Mononuclear cell (primary cell): Measurements from ENCODE around the gene WWOX. TPM values are rescaled to one million over a fixed set of nuclear protein-coding genes. Genes with fewer than 3 reads are reported as not detected.

ENCODE experiments used
- H3K27me3 ChIP-seq: 2 replicates; pipeline ENCODE4 v1.6.0; 2011; ENCODE audit warnings: low read length, control low read depth; ENCODE audit not compliant: insufficient read depth
- H3K4me1 ChIP-seq: 2 replicates; pipeline ENCODE4 v1.5.1; 2011; ENCODE audit warnings: mild to moderate bottlenecking, low read length, control low read depth; ENCODE audit not compliant: insufficient read depth
- H3K4me3 ChIP-seq: 2 replicates; pipeline ENCODE4 v1.5.1; 2011; ENCODE audit warnings: mild to moderate bottlenecking, low read length, moderate library complexity
- H3K9me3 ChIP-seq: 2 replicates; pipeline ENCODE4 v1.5.1; 2011; ENCODE audit warnings: low read depth, mild to moderate bottlenecking, control low read depth, low read length
- total RNA-seq: library from RNA; depleted of rRNA; stranded (reverse); fragments of >200 nt; gene quantifications from one replicate; pipeline ENCODE4 v1.2.3, GENCODE V29; 2012

Gene WWOX
- total RNA-seq, 1 donor, result 22.7 TPM

- Histone ChIP-seq H3K9me3 (no peaks in the 10 kb centered on the region), H3K4me1 (no peaks in the 10 kb centered on the region), H3K4me3 (no peak overlapping the region)
These were observed 962.9 kb downstream of the WWOX start for GRCh38 chr16:79062336-79062735.

GRCh38 chr16:79062821-79063220 is 963.4 kb downstream of the WWOX start:
- Histone ChIP-seq H3K9me3 (no peaks in the 10 kb centered on the region), H3K4me3 (no peak overlapping the region), H3K4me1 (no peaks in the 10 kb centered on the region), H3K27me3 (no peaks in the 10 kb centered on the region)

More at GRCh38 chr16:79062336-79062735, 962.9 kb downstream of the WWOX start:
- no peaks in the 10 kb centered on the region for H3K27me3 ChIP-seq

GRCh38 chr16:79064256-79064972 is 965.0 kb downstream of the WWOX start:
- Histone ChIP-seq H3K9me3 (no peaks in the 10 kb centered on the region), H3K27me3 (no peaks in the 10 kb centered on the region), H3K4me1 (no peaks in the 10 kb centered on the region), H3K4me3 (no peak overlapping the region)

- H3K4me1 ChIP-seq, result no peaks in the 10 kb centered on the region
- H3K9me3 ChIP-seq, result no peaks in the 10 kb centered on the region
- H3K27me3 ChIP-seq, result no peaks in the 10 kb centered on the region
- H3K4me3 ChIP-seq, result no peak overlapping the region
These were observed 967.1 kb downstream of the WWOX start for GRCh38 chr16:79066561-79066960.

- H3K4me3 ChIP-seq, result no peak overlapping the region
- no peaks in the 10 kb centered on the region for H3K27me3 ChIP-seq
- no peaks in the 10 kb centered on the region for H3K4me1 ChIP-seq
- no peaks in the 10 kb centered on the region for H3K9me3 ChIP-seq
These were observed 968.1 kb downstream of the WWOX start for GRCh38 chr16:79067600-79067999.

GRCh38 chr16:79069121-79069520 is 969.7 kb downstream of the WWOX start:
- H3K4me1 ChIP-seq, result peaks cover 3% of the 10 kb centered on the region
- H3K4me3 ChIP-seq, result no peak overlapping the region
- H3K9me3 ChIP-seq, result no peaks in the 10 kb centered on the region
- H3K27me3 ChIP-seq, result no peaks in the 10 kb centered on the region

GRCh38 chr16:79069633-79070032 is 970.2 kb downstream of the WWOX start:
- Histone ChIP-seq H3K27me3 (no peaks in the 10 kb centered on the region), H3K9me3 (no peaks in the 10 kb centered on the region), H3K4me3 (no peak overlapping the region), H3K4me1 (peaks cover 6% of the 10 kb centered on the region)

- Histone ChIP-seq H3K4me1 (peaks cover 6% of the 10 kb centered on the region), H3K27me3 (peaks cover 3% of the 10 kb centered on the region), H3K4me3 (no peak overlapping the region)
These were observed 972.0 kb downstream of the WWOX start for GRCh38 chr16:79071424-79071823.

GRCh38 chr16:79072517-79072916 is 973.1 kb downstream of the WWOX start:
- peaks cover 6% of the 10 kb centered on the region for H3K4me1 ChIP-seq
- no peak overlapping the region for H3K4me3 ChIP-seq
- H3K27me3 ChIP-seq, result peaks cover 3% of the 10 kb centered on the region
- H3K9me3 ChIP-seq, result no peaks in the 10 kb centered on the region

More at GRCh38 chr16:79071424-79071823, 972.0 kb downstream of the WWOX start:
- no peaks in the 10 kb centered on the region for H3K9me3 ChIP-seq

GRCh38 chr16:79073566-79073965 is 974.1 kb downstream of the WWOX start:
- peaks cover 3% of the 10 kb centered on the region for H3K27me3 ChIP-seq
- peaks cover 6% of the 10 kb centered on the region for H3K4me1 ChIP-seq
- no peaks in the 10 kb centered on the region for H3K9me3 ChIP-seq
- H3K4me3 ChIP-seq, result no peak overlapping the region

- Histone ChIP-seq H3K27me3 (peaks cover 3% of the 10 kb centered on the region), H3K4me3 (no peak overlapping the region), H3K9me3 (no peaks in the 10 kb centered on the region), H3K4me1 (peaks cover 6% of the 10 kb centered on the region)
These were observed 975.1 kb downstream of the WWOX start for GRCh38 chr16:79074541-79074940.

- no peak overlapping the region for H3K4me3 ChIP-seq
- peaks cover 6% of the 10 kb centered on the region for H3K4me1 ChIP-seq
- H3K27me3 ChIP-seq, result peaks cover 3% of the 10 kb centered on the region
- no peaks in the 10 kb centered on the region for H3K9me3 ChIP-seq
These were observed 975.5 kb downstream of the WWOX start for GRCh38 chr16:79074951-79075350.

GRCh38 chr16:79076047-79076767 is 976.8 kb downstream of the WWOX start:
- H3K27me3 ChIP-seq, result peaks cover 3% of the 10 kb centered on the region
- no peak overlapping the region for H3K4me3 ChIP-seq
- H3K4me1 ChIP-seq, result peaks cover 6% of the 10 kb centered on the region
- no peaks in the 10 kb centered on the region for H3K9me3 ChIP-seq

- no peak overlapping the region for H3K4me3 ChIP-seq
- peaks cover 3% of the 10 kb centered on the region for H3K27me3 ChIP-seq
- H3K4me1 ChIP-seq, result peaks cover 6% of the 10 kb centered on the region
- no peaks in the 10 kb centered on the region for H3K9me3 ChIP-seq
These were observed 977.9 kb downstream of the WWOX start for GRCh38 chr16:79077346-79077745.

- peaks cover 18% of the 10 kb centered on the region for H3K4me1 ChIP-seq
- H3K9me3 ChIP-seq, result no peaks in the 10 kb centered on the region
- H3K4me3 ChIP-seq, result no peak overlapping the region
- H3K27me3 ChIP-seq, result peaks cover 3% of the 10 kb centered on the region
These were observed 980.4 kb downstream of the WWOX start for GRCh38 chr16:79079656-79080420.
